Measurements from ENCODE around the gene TPSB2. TPM values are rescaled to one million over a fixed set of nuclear protein-coding genes. Genes with fewer than 3 reads are reported as not detected.
"Not testable (repeated sequence)": the region's sequence is repeated elsewhere in the genome, so short reads cannot be mapped to it uniquely, and the experiment has no call there.

Gene TPSB2
- total RNA-seq, 1 experiment from 2014 or later: not detected

DNA sequence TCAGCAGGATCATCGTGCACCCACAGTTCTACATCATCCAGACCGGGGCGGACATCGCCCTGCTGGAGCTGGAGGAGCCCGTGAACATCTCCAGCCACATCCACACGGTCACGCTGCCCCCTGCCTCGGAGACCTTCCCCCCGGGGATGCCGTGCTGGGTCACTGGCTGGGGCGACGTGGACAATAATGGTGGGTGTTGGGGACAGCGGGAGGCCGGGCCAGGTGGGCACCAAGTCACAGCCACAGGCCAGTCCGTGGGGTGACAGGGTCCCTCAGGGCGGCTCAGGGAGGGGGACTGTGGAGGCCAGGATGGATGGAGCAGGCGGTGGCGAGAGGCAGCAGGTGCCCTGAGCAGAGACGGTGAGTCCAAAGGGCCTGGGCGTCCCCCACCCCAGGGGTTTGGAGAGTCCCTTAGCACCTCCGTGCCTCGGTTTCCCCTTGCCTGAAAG, 26.9 kb upstream of the TPSB2 start:
- H2AFZ ChIP-seq: no peak overlapping the region
- H3K4me3 ChIP-seq: no peak overlapping the region
- intact Hi-C loops (cut with micrococcal nuclease; ENCODE audit: unreplicated experiment): no loop called here
- H3F3A ChIP-seq (ENCODE audit: insufficient read depth, low read depth): no peaks in the 10 kb centered on the region
- no peaks in the 10 kb centered on the region for H3K79me2 ChIP-seq (ENCODE audit: low read depth)
- no peaks in the 10 kb centered on the region for H3K9me2 ChIP-seq (ENCODE audit: insufficient read depth)
- H3K36me3 ChIP-seq (ENCODE audit: low read depth): no peaks in the 10 kb centered on the region
- no TSS peak for BruUV-seq (replicated peaks)
- no peaks in the 10 kb centered on the region for H4K20me1 ChIP-seq (ENCODE audit: insufficient read depth)
- POLR2A ChIA-PET (ENCODE audit: unreplicated experiment): no interaction called here
- no peak for DNase-seq
- TF ChIP-seq, protein P1, sequence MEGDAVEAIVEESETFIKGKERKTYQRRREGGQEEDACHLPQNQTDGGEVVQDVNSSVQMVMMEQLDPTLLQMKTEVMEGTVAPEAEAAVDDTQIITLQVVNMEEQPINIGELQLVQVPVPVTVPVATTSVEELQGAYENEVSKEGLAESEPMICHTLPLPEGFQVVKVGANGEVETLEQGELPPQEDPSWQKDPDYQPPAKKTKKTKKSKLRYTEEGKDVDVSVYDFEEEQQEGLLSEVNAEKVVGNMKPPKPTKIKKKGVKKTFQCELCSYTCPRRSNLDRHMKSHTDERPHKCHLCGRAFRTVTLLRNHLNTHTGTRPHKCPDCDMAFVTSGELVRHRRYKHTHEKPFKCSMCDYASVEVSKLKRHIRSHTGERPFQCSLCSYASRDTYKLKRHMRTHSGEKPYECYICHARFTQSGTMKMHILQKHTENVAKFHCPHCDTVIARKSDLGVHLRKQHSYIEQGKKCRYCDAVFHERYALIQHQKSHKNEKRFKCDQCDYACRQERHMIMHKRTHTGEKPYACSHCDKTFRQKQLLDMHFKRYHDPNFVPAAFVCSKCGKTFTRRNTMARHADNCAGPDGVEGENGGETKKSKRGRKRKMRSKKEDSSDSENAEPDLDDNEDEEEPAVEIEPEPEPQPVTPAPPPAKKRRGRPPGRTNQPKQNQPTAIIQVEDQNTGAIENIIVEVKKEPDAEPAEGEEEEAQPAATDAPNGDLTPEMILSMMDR (conservative IDR thresholded peaks at IDR 0.05): no peak
- TF ChIP-seq EZH2 (IDR thresholded peaks at IDR 0.05; ENCODE audit: low read depth): no peak
- peaks cover 31% of the 10 kb centered on the region for H3K27me3 ChIP-seq (ENCODE audit: insufficient read depth, low read depth)
- no peaks in the 10 kb centered on the region for H3K9me3 ChIP-seq (ENCODE audit: insufficient read depth, low read depth)
- CTCF ChIA-PET: no interaction called here
- no peak overlapping the region for H3K4me2 ChIP-seq
- H3K27ac ChIP-seq: no peak overlapping the region
- no peaks in the 10 kb centered on the region; the same call in 1 of the 2 replicates for H3K4me1 ChIP-seq (replicated peaks; ENCODE audit: insufficient read depth)

DNA sequence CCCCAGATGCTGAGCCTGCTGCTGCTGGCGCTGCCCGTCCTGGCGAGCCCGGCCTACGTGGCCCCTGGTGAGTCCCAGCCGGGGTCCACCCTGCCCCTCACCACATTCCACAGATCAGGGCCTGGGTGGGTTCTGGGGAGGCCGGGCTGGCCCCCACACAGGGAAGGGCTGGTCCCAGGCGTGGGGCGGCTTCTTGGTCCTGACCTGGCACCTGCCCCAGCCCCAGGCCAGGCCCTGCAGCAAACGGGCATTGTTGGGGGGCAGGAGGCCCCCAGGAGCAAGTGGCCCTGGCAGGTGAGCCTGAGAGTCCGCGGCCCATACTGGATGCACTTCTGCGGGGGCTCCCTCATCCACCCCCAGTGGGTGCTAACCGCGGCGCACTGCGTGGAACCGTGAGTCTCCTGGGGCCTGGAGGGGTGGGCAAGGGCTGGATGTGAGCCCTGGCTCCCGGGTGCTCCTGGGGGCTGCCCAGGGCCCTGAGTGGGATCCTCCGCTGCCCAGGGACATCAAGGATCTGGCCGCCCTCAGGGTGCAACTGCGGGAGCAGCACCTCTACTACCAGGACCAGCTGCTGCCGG, 26.4 kb upstream of the TPSB2 start:
- H3K36me3 ChIP-seq (ENCODE audit: low read depth); H3K79me2 ChIP-seq (ENCODE audit: low read depth); H3K27ac ChIP-seq; H3F3A ChIP-seq (ENCODE audit: insufficient read depth, low read depth); CTCF ChIA-PET; H3K4me1 ChIP-seq (replicated peaks; ENCODE audit: insufficient read depth); H4K20me1 ChIP-seq (ENCODE audit: insufficient read depth); H3K9me3 ChIP-seq (ENCODE audit: insufficient read depth, low read depth); DNase-seq; intact Hi-C loops (cut with micrococcal nuclease; ENCODE audit: unreplicated experiment); H3K4me2 ChIP-seq; H2AFZ ChIP-seq; H3K4me3 ChIP-seq; BruUV-seq (replicated peaks); POLR2A ChIA-PET (ENCODE audit: unreplicated experiment); H3K9me2 ChIP-seq (ENCODE audit: insufficient read depth): not testable (repeated sequence)
- H3K27me3 ChIP-seq (ENCODE audit: insufficient read depth, low read depth): peaks cover 26% of the 10 kb centered on the region

DNA sequence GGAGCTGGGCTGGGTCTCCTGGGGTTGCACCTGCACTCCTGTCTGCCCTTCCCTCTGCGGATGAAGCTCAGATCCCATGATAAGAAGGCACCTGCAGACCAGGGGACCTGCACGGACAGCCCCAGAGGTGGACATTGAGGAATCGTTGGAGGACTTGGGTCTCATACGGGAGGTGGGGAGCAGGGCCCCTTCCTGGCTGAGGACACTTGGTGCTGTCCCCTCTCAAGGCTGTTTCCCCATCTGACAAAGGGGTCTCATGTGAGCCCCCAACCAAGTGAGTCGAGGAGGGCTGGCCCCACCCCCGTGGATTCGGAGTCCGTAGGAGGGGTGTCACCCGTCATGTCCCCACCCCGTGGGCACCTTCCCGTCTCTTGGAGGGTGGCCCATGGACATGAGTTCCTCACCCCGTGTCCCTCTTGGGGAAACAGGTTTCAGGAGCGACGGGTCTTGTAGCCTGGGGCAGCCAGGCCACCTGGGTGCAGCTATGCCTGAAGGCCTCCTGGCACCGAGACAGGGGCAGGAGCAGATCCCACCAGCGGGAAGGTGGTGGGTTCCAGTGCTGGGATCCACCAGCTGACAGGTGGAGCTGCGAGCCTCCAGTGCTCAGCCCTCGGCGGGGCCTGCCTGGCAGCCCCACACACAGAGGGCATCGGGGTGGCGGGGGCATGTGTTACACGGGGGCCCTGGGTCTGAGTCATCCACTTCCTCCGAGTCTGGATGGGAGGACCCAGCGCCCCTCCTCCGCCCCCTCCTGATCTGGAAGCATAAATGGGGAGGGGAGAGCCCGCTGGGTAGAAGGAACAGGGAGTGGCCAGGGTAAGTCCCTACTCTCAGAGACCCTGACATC, 25.5 kb upstream of the TPSB2 start, which contains the start of gene TPSD1:
TSS of gene TPSD1 (plus strand) at position 794 of the 847 bp plus-strand sequence. CDS start 212 bp downstream, outside the sequence.
- H3K9me2 ChIP-seq (ENCODE audit: insufficient read depth); H3K27ac ChIP-seq; H2AFZ ChIP-seq; H3K79me2 ChIP-seq (ENCODE audit: low read depth); H3K4me2 ChIP-seq; BruUV-seq (replicated peaks); CTCF ChIA-PET; intact Hi-C loops (cut with micrococcal nuclease; ENCODE audit: unreplicated experiment); H3K4me3 ChIP-seq; H3F3A ChIP-seq (ENCODE audit: insufficient read depth, low read depth); H3K36me3 ChIP-seq (ENCODE audit: low read depth); H4K20me1 ChIP-seq (ENCODE audit: insufficient read depth); H3K9me3 ChIP-seq (ENCODE audit: insufficient read depth, low read depth); H3K4me1 ChIP-seq (replicated peaks; ENCODE audit: insufficient read depth); DNase-seq: not testable (repeated sequence)
- H3K27me3 ChIP-seq (ENCODE audit: insufficient read depth, low read depth): peaks cover 17% of the 10 kb centered on the region
- POLR2A ChIA-PET (ENCODE audit: unreplicated experiment): interaction anchor here (0.6 kb wide), 1 partner anchor 86 kb away, joined by 9 read pairs; no protein-coding TSS in a partner anchor

DNA sequence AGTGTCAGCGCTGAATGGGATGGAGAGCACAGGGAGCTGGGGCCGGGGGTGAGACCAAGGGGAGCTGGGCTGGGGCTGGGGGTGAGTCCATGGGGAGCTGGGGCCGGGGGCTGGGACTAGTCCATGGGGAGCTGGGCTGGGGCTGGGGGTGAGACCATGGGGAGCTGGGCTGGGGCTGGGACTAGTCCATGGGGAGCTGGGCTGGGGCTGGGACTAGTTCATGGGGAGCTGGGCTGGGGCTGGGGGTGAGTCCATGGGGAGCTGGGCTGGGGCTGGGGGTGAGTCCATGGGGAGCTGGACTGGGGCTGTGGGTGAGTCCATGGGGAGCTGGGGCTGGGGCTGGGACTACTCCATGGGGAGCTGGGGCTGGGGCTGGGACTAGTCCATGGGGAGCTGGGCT, 24.8 kb upstream of the TPSB2 start:
- H4K20me1 ChIP-seq (ENCODE audit: insufficient read depth); H3K36me3 ChIP-seq (ENCODE audit: low read depth); H3K9me2 ChIP-seq (ENCODE audit: insufficient read depth); H3K9me3 ChIP-seq (ENCODE audit: insufficient read depth, low read depth); H3F3A ChIP-seq (ENCODE audit: insufficient read depth, low read depth); H3K4me2 ChIP-seq; H3K79me2 ChIP-seq (ENCODE audit: low read depth); CTCF ChIA-PET; H3K4me3 ChIP-seq; intact Hi-C loops (cut with micrococcal nuclease; ENCODE audit: unreplicated experiment); H2AFZ ChIP-seq; BruUV-seq (replicated peaks); H3K4me1 ChIP-seq (replicated peaks; ENCODE audit: insufficient read depth); H3K27ac ChIP-seq; DNase-seq: not testable (repeated sequence)
- H3K27me3 ChIP-seq (ENCODE audit: insufficient read depth, low read depth): peaks cover 10% of the 10 kb centered on the region
- POLR2A ChIA-PET (ENCODE audit: unreplicated experiment): interaction anchor here (0.6 kb wide), 1 partner anchor 85 kb away, joined by 9 read pairs; no protein-coding TSS in a partner anchor

GRCh38 chr16:1253701-1254364, 23.8 kb upstream of the TPSB2 start:
- H3K27ac ChIP-seq; H3K4me3 ChIP-seq; H4K20me1 ChIP-seq (ENCODE audit: insufficient read depth); H3K4me1 ChIP-seq (replicated peaks; ENCODE audit: insufficient read depth); H3K27me3 ChIP-seq (ENCODE audit: insufficient read depth, low read depth); BruUV-seq (replicated peaks); H3K4me2 ChIP-seq; H3K79me2 ChIP-seq (ENCODE audit: low read depth); H3K9me3 ChIP-seq (ENCODE audit: insufficient read depth, low read depth); intact Hi-C loops (cut with micrococcal nuclease; ENCODE audit: unreplicated experiment); H3F3A ChIP-seq (ENCODE audit: insufficient read depth, low read depth); DNase-seq; H3K9me2 ChIP-seq (ENCODE audit: insufficient read depth); H2AFZ ChIP-seq; H3K36me3 ChIP-seq (ENCODE audit: low read depth); CTCF ChIA-PET: not testable (repeated sequence)
- POLR2A ChIA-PET (ENCODE audit: unreplicated experiment): interaction anchor here (0.7 kb wide), 1 partner anchor 56 kb away, joined by 4 read pairs; the partner anchor contains the start of gene UBE2I

GRCh38 chr16:1249031-1249755, 19.2 kb upstream of the TPSB2 start:
- H3K79me2 ChIP-seq (ENCODE audit: low read depth); H3K9me3 ChIP-seq (ENCODE audit: insufficient read depth, low read depth); DNase-seq; CTCF ChIA-PET; H3K4me3 ChIP-seq; H2AFZ ChIP-seq; H4K20me1 ChIP-seq (ENCODE audit: insufficient read depth); H3K4me1 ChIP-seq (replicated peaks; ENCODE audit: insufficient read depth); intact Hi-C loops (cut with micrococcal nuclease; ENCODE audit: unreplicated experiment); BruUV-seq (replicated peaks); POLR2A ChIA-PET (ENCODE audit: unreplicated experiment); H3K9me2 ChIP-seq (ENCODE audit: insufficient read depth); H3K4me2 ChIP-seq; H3K36me3 ChIP-seq (ENCODE audit: low read depth); H3K27ac ChIP-seq; H3K27me3 ChIP-seq (ENCODE audit: insufficient read depth, low read depth); H3F3A ChIP-seq (ENCODE audit: insufficient read depth, low read depth): not testable (repeated sequence)
